GM18505 (cell line): ENCODE data around the gene SPSB3.

ENCODE experiments used
- ATAC-seq: cut with Tn5 transposase; IDR thresholded peaks from one replicate; pipeline ENCODE4 v1.9.1; 2021; ENCODE audit not compliant: unreplicated experiment
- POLR2A ChIP-seq: IDR thresholded peaks from 4 replicates; pipeline ENCODE4 v1.6.1; 2011; ENCODE audit warnings: borderline replicate concordance; ENCODE audit not compliant: insufficient read depth, insufficient read length; ENCODE audit errors: extremely low read depth

Gene SPSB3

GRCh38 chr16:1782408-1783264, at the start of gene SPSB3, which contains the start of gene NUBP2:
TSS of gene SPSB3 (minus strand) at chr16:1782571. CDS start at chr16:1781483, 1,088 bp downstream.
TSS of gene NUBP2 (plus strand) at chr16:1782960. CDS start at chr16:1783021, 61 bp downstream.
- peak; percentile 68 for TF ChIP-seq POLR2A
- ATAC-seq: peak; percentile 73

DNA sequence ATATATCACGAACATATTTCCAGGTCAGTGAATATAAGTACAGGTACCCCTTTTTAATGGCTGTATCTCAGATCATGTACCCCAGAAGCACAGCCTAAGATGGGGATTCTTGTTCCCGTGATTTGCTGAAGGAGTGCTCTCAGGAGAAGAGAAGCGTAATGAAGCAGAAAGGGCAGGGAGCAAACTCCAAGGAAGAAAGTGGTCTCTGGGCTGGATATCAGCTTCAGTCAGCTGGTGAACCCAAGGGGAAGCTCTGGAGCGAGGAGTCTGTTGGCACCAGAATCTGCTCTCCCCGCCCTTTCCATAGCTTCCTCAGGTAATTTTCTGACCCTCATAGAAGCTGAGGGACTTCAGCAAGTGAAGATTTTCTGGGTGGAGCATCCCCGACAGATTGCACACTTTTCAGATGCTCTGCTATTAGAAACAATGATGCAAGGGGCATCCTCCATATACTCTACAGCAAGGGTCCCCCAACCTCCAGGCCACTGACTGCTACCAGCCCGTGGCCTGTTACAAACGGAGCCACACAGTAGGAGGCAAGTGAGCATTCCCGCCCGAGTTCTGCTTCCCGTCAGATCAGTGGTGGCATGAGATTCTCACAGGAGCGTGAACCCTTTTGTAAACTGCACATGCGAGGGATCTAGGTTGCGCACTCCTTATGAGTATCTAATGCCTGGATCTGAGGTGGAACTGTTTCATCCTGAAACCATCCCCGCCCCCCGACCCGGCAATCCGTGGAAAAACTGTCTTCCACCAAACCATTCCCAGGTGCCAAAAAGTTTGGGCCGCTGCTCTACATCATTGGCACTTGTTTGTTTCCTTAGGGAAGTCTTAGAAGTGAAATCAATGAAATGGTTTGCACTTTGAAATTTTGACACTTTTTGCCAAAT, 49.1 kb upstream of the SPSB3 start:
- no peak for TF ChIP-seq POLR2A

GRCh38 chr16:1830213-1830612, 47.8 kb upstream of the SPSB3 start:
- ATAC-seq: no peak
- TF ChIP-seq POLR2A: no peak

More for the DNA sequence above, 49.1 kb upstream of the SPSB3 start:
- ATAC-seq: no peak

DNA sequence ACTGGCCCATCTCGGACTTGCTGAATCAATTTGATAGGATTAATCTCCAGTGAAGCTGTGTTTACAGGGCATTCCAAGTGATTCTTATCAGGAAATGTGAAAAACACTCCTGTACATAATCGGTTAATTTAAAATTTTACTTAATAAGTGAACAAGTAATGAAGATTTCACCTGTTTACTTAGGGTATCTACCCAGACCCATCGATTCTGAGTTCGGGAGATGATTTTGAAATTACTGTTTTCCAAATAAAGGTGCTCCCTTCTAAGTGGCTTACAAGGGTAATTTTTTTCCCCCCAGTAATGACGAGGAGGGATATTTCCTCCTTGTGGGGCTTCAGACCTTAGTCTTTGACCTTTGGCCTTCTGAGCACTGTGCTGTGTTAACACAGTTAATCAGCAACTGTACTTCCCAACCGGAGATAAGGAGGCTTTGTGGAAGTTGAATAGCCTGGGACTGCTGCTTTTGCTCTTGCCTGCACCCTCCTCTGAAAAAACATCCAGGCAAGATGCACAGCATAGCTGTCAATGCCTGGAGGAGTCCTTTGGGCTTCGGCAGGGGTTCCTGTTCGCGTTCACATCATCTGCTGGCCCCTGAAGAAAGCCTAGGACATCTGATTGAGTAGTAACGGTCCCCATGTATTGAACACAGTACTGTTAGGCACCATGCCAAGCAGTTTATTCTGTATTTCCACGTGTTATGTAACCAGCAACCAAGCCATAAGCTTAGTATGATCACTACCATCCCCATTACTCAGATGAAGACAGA, 46.5 kb upstream of the SPSB3 start:
- TF ChIP-seq POLR2A: no peak
- ATAC-seq: no peak

GRCh38 chr16:1826691-1827573, 44.6 kb upstream of the SPSB3 start, which contains the start of the genes FAHD1 and HAGH:
TSS of gene FAHD1 (plus strand) at chr16:1827206. CDS start at chr16:1827239, 33 bp downstream.
TSS of gene HAGH (minus strand) at chr16:1826825. CDS start at chr16:1826787, 38 bp downstream.
- ATAC-seq: peak; percentile 74

DNA sequence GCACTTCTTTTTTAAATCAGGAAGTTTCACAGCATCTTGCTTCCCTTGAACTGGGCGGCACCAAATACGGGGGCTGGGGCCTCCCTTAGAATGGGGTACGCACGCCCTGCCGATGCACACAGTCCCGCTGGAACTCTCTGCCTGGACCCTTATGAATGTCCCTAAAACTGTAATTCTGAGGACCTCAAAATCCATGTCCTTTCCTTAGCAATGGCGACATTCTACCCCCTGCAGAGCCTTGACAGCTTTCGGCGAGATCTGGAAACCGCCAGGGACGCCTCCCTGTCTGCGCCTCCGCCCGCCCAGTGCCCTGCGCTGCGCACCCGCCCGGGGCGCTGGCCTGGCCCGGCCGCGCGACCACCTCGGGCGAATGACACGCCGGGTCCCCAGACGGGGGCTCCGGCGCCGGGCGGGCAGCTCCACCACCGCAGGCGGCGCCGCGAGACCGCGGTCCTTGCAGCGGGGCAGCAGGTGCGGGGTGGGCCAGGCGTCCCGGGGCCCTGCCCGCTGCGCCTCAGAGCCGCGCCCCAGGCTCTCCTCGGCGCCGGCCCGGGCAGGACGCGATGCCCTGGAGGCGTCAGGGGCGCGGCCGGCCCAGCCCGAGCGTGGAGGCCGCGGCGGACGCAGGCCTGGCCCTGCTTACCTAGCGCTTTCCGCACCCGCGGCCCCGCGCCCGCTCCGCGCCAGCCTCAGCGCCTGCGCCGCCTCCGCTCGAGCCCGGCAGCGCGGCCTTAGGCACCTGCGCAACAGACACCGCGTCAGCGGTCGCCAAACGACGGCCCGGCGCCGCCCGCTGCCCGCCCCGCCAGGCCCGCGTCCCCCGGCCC, 43.7 kb upstream of the SPSB3 start:
- peak; percentile 46 for ATAC-seq
- TF ChIP-seq POLR2A: no peak

More at GRCh38 chr16:1826691-1827573, 44.6 kb upstream of the SPSB3 start, which contains the start of the genes FAHD1 and HAGH:
- peak; percentile 76 for TF ChIP-seq POLR2A

- ATAC-seq: no peak
- TF ChIP-seq POLR2A: no peak
Observed at GRCh38 chr16:1825381-1825863, 43.1 kb upstream of the SPSB3 start.

GRCh38 chr16:1823821-1824220, 41.5 kb upstream of the SPSB3 start:
- TF ChIP-seq POLR2A: no peak
- no peak for ATAC-seq

DNA sequence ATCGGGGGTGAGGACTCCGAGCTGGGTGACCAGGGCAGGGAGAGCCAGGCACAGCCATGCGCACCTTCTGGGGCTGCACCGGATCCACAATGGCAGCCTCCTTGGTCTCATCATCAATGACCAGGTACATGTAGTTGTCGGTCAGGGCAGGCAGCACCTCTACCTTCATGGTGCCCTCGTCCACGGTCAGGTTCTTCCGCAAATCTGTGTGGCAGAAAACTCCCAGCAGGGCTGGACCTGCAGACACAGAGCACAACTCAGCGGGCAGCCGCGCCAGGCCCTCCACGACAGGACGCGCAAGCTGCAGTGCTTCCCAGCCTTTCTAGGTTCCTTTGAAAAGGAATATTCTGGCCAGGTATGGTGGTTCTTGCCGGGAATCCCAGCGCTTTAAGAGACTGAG, 40.4 kb upstream of the SPSB3 start:
- no peak for ATAC-seq
- TF ChIP-seq POLR2A: no peak

DNA sequence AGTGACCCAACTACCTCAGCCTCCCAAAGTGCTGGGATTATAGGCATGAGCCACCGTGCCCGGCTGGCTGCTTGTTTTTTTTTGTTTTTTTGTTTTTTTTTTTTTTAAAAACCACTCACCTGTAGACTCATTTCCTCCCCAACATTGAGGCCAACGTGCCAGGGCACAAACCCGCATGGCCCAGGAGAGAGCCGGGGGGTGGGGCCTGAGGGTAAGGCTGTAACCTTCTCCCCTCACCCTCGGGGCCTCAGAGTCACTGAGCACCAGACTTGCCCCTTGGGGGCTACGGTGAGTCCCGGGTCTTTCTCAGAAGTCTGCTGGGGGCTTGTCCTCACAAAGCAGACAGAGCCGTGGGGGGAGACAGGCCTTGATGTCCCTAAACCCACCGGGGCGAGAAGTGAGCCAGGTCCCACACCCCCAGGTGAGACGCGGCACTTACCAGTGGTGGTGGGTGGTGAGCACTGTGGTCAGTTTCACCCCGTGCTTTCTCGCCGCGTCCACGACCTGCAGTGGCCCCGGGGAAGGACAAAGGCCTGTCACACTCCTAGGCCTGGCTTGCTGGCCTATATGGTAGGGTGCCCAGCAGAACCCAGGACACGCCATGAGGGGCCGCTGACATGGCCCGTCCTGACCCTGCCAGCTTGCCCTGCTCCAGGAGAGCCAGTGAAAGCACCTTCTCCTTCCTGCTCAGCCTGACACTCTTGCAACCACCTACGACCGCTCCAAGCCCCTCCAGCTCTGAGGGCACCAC, 39.7 kb upstream of the SPSB3 start:
- no peak for ATAC-seq
- no peak for TF ChIP-seq POLR2A
